ENCODE measurements around the gene MELTF. TPM values are rescaled to one million over a fixed set of nuclear protein-coding genes. Genes with fewer than 3 reads are reported as not detected.

MELTF gene
- total RNA-seq, 4 donors from 2014 or later: 3.0 to 20.6 (median 10.3) TPM

GRCh38 chr3:196967412-196968232, 62.0 kb downstream of the MELTF start:
- Histone ChIP-seq H3K4me1 (peaks cover 7 to 59% (median 25%) of the 10 kb centered on the region in 4 donors), H3K27ac (peak overlapping the region; percentile 84 to 93 (median 89)), H3K4me3 (peak overlapping the region; percentile 72 to 96 (median 81)), H3K9me3 (no peaks in the 10 kb centered on the region), H3K27me3 (no peaks in the 10 kb centered on the region), H3K36me3 (no peaks in the 10 kb centered on the region)
- TF ChIP-seq POLR2AphosphoS5 (IDR thresholded peaks at IDR 0.05): no peak
- TF ChIP-seq POLR2A (IDR thresholded peaks at IDR 0.05): no peak
- DNase-seq: no peak
- 70 to 74% methylated on average over 3 to 35 of the region's 35 CpGs for WGBS, 2 donors (ENCODE audit: low coverage in 1 of 2)
- in situ Hi-C loops (cut with MboI; ENCODE audit: low pct_ligation_motif_present in 1 of 4, low pct_unique_long_range_greater_than_20kb in 1 of 4, low sequenced_read_pairs in 3 of 4): loop anchor here in 2 of 4 donors (25.0 kb wide), 2 partner anchors 130 to 355 kb away; no protein-coding TSS in a partner anchor
- intact Hi-C loops (cut with DNase I; ENCODE audit: low total_unique reads): loop anchor here (2.0 kb wide), 1 partner anchor 123 kb away; no protein-coding TSS in a partner anchor

- in situ Hi-C loops (cut with MboI; ENCODE audit: low pct_ligation_motif_present in 1 of 4, low pct_unique_long_range_greater_than_20kb in 1 of 4, low sequenced_read_pairs in 3 of 4): loop anchor here in 2 of 4 donors (25.0 kb wide), 2 partner anchors 129 to 354 kb away; no protein-coding TSS in a partner anchor
- intact Hi-C loops (cut with DNase I; ENCODE audit: low total_unique reads): no loop called here
- Histone ChIP-seq H3K4me3 (peak overlapping the region in 1 of 4 donors; percentile 72), H3K9me3 (no peaks in the 10 kb centered on the region), H3K27ac (peak overlapping the region in 2 of 4 donors; percentile 1 to 84), H3K4me1 (peaks cover 7 to 65% (median 27%) of the 10 kb centered on the region in 4 donors), H3K27me3 (no peaks in the 10 kb centered on the region), H3K36me3 (no peaks in the 10 kb centered on the region)
- no peak for DNase-seq
- no peak for TF ChIP-seq EP300 (IDR thresholded peaks at IDR 0.05; ENCODE audit: low read depth)
- TF ChIP-seq POLR2AphosphoS5 (IDR thresholded peaks at IDR 0.05): no peak
- no peak for TF ChIP-seq CTCF (IDR thresholded peaks at IDR 0.05)
- no peak for TF ChIP-seq POLR2A (IDR thresholded peaks at IDR 0.05)
- 89% methylated on average over 47 of the region's 47 CpGs; no CpG with 5 or more reads in 1 of the 2 donors for WGBS, 2 donors (ENCODE audit: low coverage in 1 of 2)
Measured at GRCh38 chr3:196966526-196967401, 62.9 kb downstream of the MELTF start.

GRCh38 chr3:196965804-196966173, 63.8 kb downstream of the MELTF start:
- H3K27me3 ChIP-seq: no peaks in the 10 kb centered on the region
- H3K4me3 ChIP-seq: no peak overlapping the region
- H3K27ac ChIP-seq: peak overlapping the region in 1 of 4 donors; percentile 84
- DNase-seq: no peak
- TF ChIP-seq EP300 (IDR thresholded peaks at IDR 0.05; ENCODE audit: low read depth) (no peak), POLR2AphosphoS5 (IDR thresholded peaks at IDR 0.05) (no peak), CTCF (IDR thresholded peaks at IDR 0.05) (no peak), POLR2A (IDR thresholded peaks at IDR 0.05) (no peak)
- intact Hi-C loops (cut with DNase I; ENCODE audit: low total_unique reads) (no loop called here), in situ Hi-C loops (cut with MboI; ENCODE audit: low pct_ligation_motif_present in 1 of 4, low pct_unique_long_range_greater_than_20kb in 1 of 4, low sequenced_read_pairs in 3 of 4) (loop anchor here in 2 of 4 donors (25.0 kb wide), 2 partner anchors 128 to 353 kb away; no protein-coding TSS in a partner anchor)
- H3K4me1 ChIP-seq: peaks cover 9 to 73% (median 34%) of the 10 kb centered on the region in 4 donors
- H3K36me3 ChIP-seq: no peaks in the 10 kb centered on the region
- H3K9me3 ChIP-seq: no peaks in the 10 kb centered on the region
- WGBS, 2 donors (ENCODE audit: low coverage in 1 of 2): 96 to 99% methylated on average over 9 to 10 of the region's 10 CpGs

- DNase-seq: no peak
- in situ Hi-C loops (cut with MboI; ENCODE audit: low pct_ligation_motif_present in 1 of 4, low pct_unique_long_range_greater_than_20kb in 1 of 4, low sequenced_read_pairs in 3 of 4) (loop anchor here in 2 of 4 donors (25.0 kb wide), 2 partner anchors 128 to 353 kb away; no protein-coding TSS in a partner anchor), intact Hi-C loops (cut with DNase I; ENCODE audit: low total_unique reads) (no loop called here)
- no peaks in the 10 kb centered on the region for H3K27me3 ChIP-seq
- H3K36me3 ChIP-seq: no peaks in the 10 kb centered on the region
- H3K4me1 ChIP-seq: peaks cover 9 to 73% (median 31%) of the 10 kb centered on the region in 4 donors
- no peak overlapping the region for H3K4me3 ChIP-seq
- WGBS, 2 donors (ENCODE audit: low coverage in 1 of 2): 88 to 92% methylated on average over 5 to 11 of the region's 11 CpGs
- peak overlapping the region in 1 of 4 donors; percentile 84 for H3K27ac ChIP-seq
- H3K9me3 ChIP-seq: no peaks in the 10 kb centered on the region
- TF ChIP-seq EP300 (IDR thresholded peaks at IDR 0.05; ENCODE audit: low read depth) (no peak), POLR2A (IDR thresholded peaks at IDR 0.05) (no peak), CTCF (IDR thresholded peaks at IDR 0.05) (no peak), POLR2AphosphoS5 (IDR thresholded peaks at IDR 0.05) (no peak)
Measured at GRCh38 chr3:196965112-196965803, 64.4 kb downstream of the MELTF start.
